Activated naive CD8-positive, alpha-beta T cell treated with anti-CD3 and anti-CD28 coated beads for 36 hours (primary cell): Measurements from ENCODE around the gene CCDC60. TPM values are rescaled to one million over a fixed set of nuclear protein-coding genes. Genes with fewer than 3 reads are reported as not detected.

Experiments used
- DNase-seq: peaks from one replicate; pipeline ENCODE4 v3.0.0; 2021
- H3K27ac Mint-ChIP-seq: one replicate; pipeline ENCODE4 v1.8.0; 2022; ENCODE audit warnings: mild to moderate bottlenecking, moderate library complexity, mixed read lengths
- H3K27me3 Mint-ChIP-seq: one replicate; pipeline ENCODE4 v1.8.0; 2022; ENCODE audit warnings: mild to moderate bottlenecking, mixed read lengths
- H3K36me3 Mint-ChIP-seq: one replicate; pipeline ENCODE4 v1.8.0; 2021; ENCODE audit warnings: mild to moderate bottlenecking, mixed read lengths
- H3K4me1 Mint-ChIP-seq: one replicate; pipeline ENCODE4 v1.8.0; 2021; ENCODE audit warnings: mixed read lengths
- H3K4me3 Mint-ChIP-seq: one replicate; pipeline ENCODE4 v1.8.0; 2022; ENCODE audit warnings: mild to moderate bottlenecking, moderate library complexity, mixed read lengths
- H3K9me3 Mint-ChIP-seq: one replicate; pipeline ENCODE4 v1.8.0; 2022; ENCODE audit warnings: mixed read lengths
- total RNA-seq, 2 experiments: library from RNA; stranded (reverse); gene quantifications; one replicate each; pipeline ENCODE4 v1.2.3, GENCODE V29; 2021

The CCDC60 gene
- total RNA-seq, 2 experiments from 2014 or later = not detected

GRCh38 chr12:119463211-119463926 is 128.8 kb downstream of the CCDC60 start:
- Mint-ChIP-seq H3K4me3 (no peak overlapping the region), H3K36me3 (no peaks in the 10 kb centered on the region), H3K27ac (no peak overlapping the region)

GRCh38 chr12:119468296-119468695 is 133.8 kb downstream of the CCDC60 start:
- H3K27me3 Mint-ChIP-seq = peaks cover 7% of the 10 kb centered on the region
- H3K4me3 Mint-ChIP-seq = no peak overlapping the region
- H3K9me3 Mint-ChIP-seq = no peaks in the 10 kb centered on the region
- no peak overlapping the region for H3K27ac Mint-ChIP-seq
- no peaks in the 10 kb centered on the region for H3K36me3 Mint-ChIP-seq
- no peak for DNase-seq
- no peaks in the 10 kb centered on the region for H3K4me1 Mint-ChIP-seq

More at GRCh38 chr12:119463211-119463926, 128.8 kb downstream of the CCDC60 start:
- no peak for DNase-seq
- Mint-ChIP-seq H3K27me3 (peaks cover 13% of the 10 kb centered on the region), H3K4me1 (no peaks in the 10 kb centered on the region), H3K9me3 (peaks cover 3% of the 10 kb centered on the region)

- no peak for DNase-seq
- Mint-ChIP-seq H3K27ac (no peak overlapping the region), H3K27me3 (peaks cover 3% of the 10 kb centered on the region), H3K36me3 (no peaks in the 10 kb centered on the region), H3K4me3 (no peak overlapping the region), H3K9me3 (no peaks in the 10 kb centered on the region), H3K4me1 (no peaks in the 10 kb centered on the region)
Observed at GRCh38 chr12:119475650-119476049, 141.1 kb downstream of the CCDC60 start.

- Mint-ChIP-seq H3K4me3 (no peak overlapping the region), H3K36me3 (no peaks in the 10 kb centered on the region), H3K27ac (no peak overlapping the region), H3K4me1 (no peaks in the 10 kb centered on the region), H3K27me3 (peaks cover 3% of the 10 kb centered on the region), H3K9me3 (no peaks in the 10 kb centered on the region)
- no peak for DNase-seq
Observed at GRCh38 chr12:119476951-119477350, 142.4 kb downstream of the CCDC60 start.

GRCh38 chr12:119479121-119479561 is 144.6 kb downstream of the CCDC60 start:
- Mint-ChIP-seq H3K27ac (no peak overlapping the region), H3K27me3 (peaks cover 3% of the 10 kb centered on the region), H3K4me1 (no peaks in the 10 kb centered on the region), H3K9me3 (no peaks in the 10 kb centered on the region), H3K4me3 (no peak overlapping the region), H3K36me3 (no peaks in the 10 kb centered on the region)
- DNase-seq = no peak

GRCh38 chr12:119480551-119480950 is 146.0 kb downstream of the CCDC60 start:
- no peak for DNase-seq
- Mint-ChIP-seq H3K27me3 (no peaks in the 10 kb centered on the region), H3K4me1 (no peaks in the 10 kb centered on the region), H3K27ac (no peak overlapping the region), H3K9me3 (no peaks in the 10 kb centered on the region), H3K4me3 (no peak overlapping the region), H3K36me3 (no peaks in the 10 kb centered on the region)

- no peaks in the 10 kb centered on the region for H3K36me3 Mint-ChIP-seq
- no peaks in the 10 kb centered on the region for H3K4me1 Mint-ChIP-seq
- H3K9me3 Mint-ChIP-seq = peaks cover 1% of the 10 kb centered on the region
- peaks cover 22% of the 10 kb centered on the region for H3K27me3 Mint-ChIP-seq
- no peak overlapping the region for H3K4me3 Mint-ChIP-seq
- no peak overlapping the region for H3K27ac Mint-ChIP-seq
- no peak for DNase-seq
Observed at GRCh38 chr12:119486599-119487154, 152.1 kb downstream of the CCDC60 start.

GRCh38 chr12:119491814-119492213 is 157.3 kb downstream of the CCDC60 start:
- H3K27me3 Mint-ChIP-seq = peaks cover 33% of the 10 kb centered on the region

GRCh38 chr12:119500209-119500608 is 165.7 kb downstream of the CCDC60 start:
- DNase-seq = no peak
- Mint-ChIP-seq H3K27me3 (peaks cover 27% of the 10 kb centered on the region), H3K4me3 (no peak overlapping the region), H3K36me3 (no peaks in the 10 kb centered on the region), H3K4me1 (no peaks in the 10 kb centered on the region), H3K9me3 (no peaks in the 10 kb centered on the region), H3K27ac (no peak overlapping the region)

More at GRCh38 chr12:119491814-119492213, 157.3 kb downstream of the CCDC60 start:
- Mint-ChIP-seq H3K27ac (no peak overlapping the region), H3K9me3 (peaks cover 1% of the 10 kb centered on the region), H3K4me1 (no peaks in the 10 kb centered on the region), H3K36me3 (no peaks in the 10 kb centered on the region), H3K4me3 (no peak overlapping the region)
- DNase-seq = no peak

- H3K9me3 Mint-ChIP-seq = no peaks in the 10 kb centered on the region
- H3K27me3 Mint-ChIP-seq = peaks cover 29% of the 10 kb centered on the region
- H3K36me3 Mint-ChIP-seq = no peaks in the 10 kb centered on the region
- H3K4me3 Mint-ChIP-seq = no peak overlapping the region
- no peak overlapping the region for H3K27ac Mint-ChIP-seq
- no peaks in the 10 kb centered on the region for H3K4me1 Mint-ChIP-seq
- DNase-seq = no peak
Observed at GRCh38 chr12:119501052-119501451, 166.5 kb downstream of the CCDC60 start.

GRCh38 chr12:119505001-119505400 is 170.5 kb downstream of the CCDC60 start:
- H3K27me3 Mint-ChIP-seq = peaks cover 12% of the 10 kb centered on the region
- no peak for DNase-seq
- no peak overlapping the region for H3K4me3 Mint-ChIP-seq
- H3K36me3 Mint-ChIP-seq = no peaks in the 10 kb centered on the region
- no peak overlapping the region for H3K27ac Mint-ChIP-seq
- H3K9me3 Mint-ChIP-seq = no peaks in the 10 kb centered on the region
- H3K4me1 Mint-ChIP-seq = no peaks in the 10 kb centered on the region

- DNase-seq = no peak
Observed at GRCh38 chr12:119512772-119513497, 178.4 kb downstream of the CCDC60 start.

GRCh38 chr12:119528241-119528640 is 193.7 kb downstream of the CCDC60 start:
- H3K27ac Mint-ChIP-seq = no peak overlapping the region
- no peak overlapping the region for H3K4me3 Mint-ChIP-seq
- no peaks in the 10 kb centered on the region for H3K36me3 Mint-ChIP-seq
- DNase-seq = no peak
- peaks cover 8% of the 10 kb centered on the region for H3K9me3 Mint-ChIP-seq
- no peaks in the 10 kb centered on the region for H3K4me1 Mint-ChIP-seq
- H3K27me3 Mint-ChIP-seq = peaks cover 9% of the 10 kb centered on the region

More at GRCh38 chr12:119512772-119513497, 178.4 kb downstream of the CCDC60 start:
- no peak overlapping the region for H3K4me3 Mint-ChIP-seq
- peaks cover 13% of the 10 kb centered on the region for H3K27me3 Mint-ChIP-seq
- H3K36me3 Mint-ChIP-seq = no peaks in the 10 kb centered on the region
- H3K9me3 Mint-ChIP-seq = peaks cover 3% of the 10 kb centered on the region
- no peak overlapping the region for H3K27ac Mint-ChIP-seq
- no peaks in the 10 kb centered on the region for H3K4me1 Mint-ChIP-seq

GRCh38 chr12:119540476-119540875 is 205.9 kb downstream of the CCDC60 start:
- Mint-ChIP-seq H3K9me3 (peaks cover 4% of the 10 kb centered on the region), H3K4me1 (no peaks in the 10 kb centered on the region), H3K4me3 (no peak overlapping the region), H3K27me3 (peaks cover 23% of the 10 kb centered on the region), H3K27ac (no peak overlapping the region), H3K36me3 (no peaks in the 10 kb centered on the region)
- no peak for DNase-seq
